ENCODE measurements around the gene OR7D2.

Gene OR7D2

DNA sequence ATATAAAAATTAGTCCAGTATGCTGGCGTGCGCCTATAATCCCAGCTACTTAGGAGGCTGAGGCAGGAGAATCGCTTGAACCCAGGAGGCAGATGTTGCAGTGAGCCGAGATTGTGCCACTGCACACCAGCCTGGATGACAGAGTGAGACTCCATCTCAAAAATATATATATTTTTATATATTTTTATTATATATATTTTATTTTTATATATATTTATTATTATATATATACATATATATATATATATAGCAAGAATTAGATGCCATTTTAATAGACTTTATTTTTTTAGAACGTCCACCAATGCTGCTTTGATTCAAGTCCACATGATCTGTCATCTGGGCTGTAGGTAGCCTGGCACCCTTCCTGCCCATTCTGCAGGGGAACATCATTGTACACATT lies 3.5 kb upstream of the OR7D2 start:
- H3K36me3 ChIP-seq (ENCODE audit: insufficient read depth, low read length), result no peaks in the 10 kb centered on the region

GRCh38 chr19:9183000-9183399 lies 4.2 kb downstream of the OR7D2 start:
- Histone ChIP-seq H3K9me2 (replicated peaks; ENCODE audit: low read depth, low read length) (no peaks in the 10 kb centered on the region), H3K9me3 (ENCODE audit: insufficient read depth, low read depth, low read length) (no peaks in the 10 kb centered on the region), H3F3A (ENCODE audit: low read depth) (no peaks in the 10 kb centered on the region), H3K79me2 (ENCODE audit: insufficient read depth, low read length) (no peaks in the 10 kb centered on the region), H3K9ac (ENCODE audit: low read depth, low read length, poor library complexity, severe bottlenecking) (no peak overlapping the region), H3K27me3 (ENCODE audit: insufficient read depth, low read length, poor library complexity, severe bottlenecking) (no peaks in the 10 kb centered on the region), H3K4me2 (ENCODE audit: low read depth, low read length, poor library complexity, severe bottlenecking) (no peak overlapping the region), H2AFZ (ENCODE audit: low read length) (no peak overlapping the region), H3K4me3 (ENCODE audit: low read length, poor library complexity, severe bottlenecking) (no peak overlapping the region), H4K20me1 (ENCODE audit: insufficient read depth, low read length, poor library complexity, severe bottlenecking) (no peaks in the 10 kb centered on the region), H3K4me1 (ENCODE audit: insufficient read depth, low read length, poor library complexity, severe bottlenecking) (no peaks in the 10 kb centered on the region), H3K36me3 (ENCODE audit: insufficient read depth, low read length) (no peaks in the 10 kb centered on the region)
- TF ChIP-seq CTCF (conservative IDR thresholded peaks at IDR 0.05; ENCODE audit: low read length), result no peak

More for the DNA sequence above, 3.5 kb upstream of the OR7D2 start:
- H3K9ac ChIP-seq (ENCODE audit: low read depth, low read length, poor library complexity, severe bottlenecking), result no peak overlapping the region
- no peaks in the 10 kb centered on the region for H3K4me1 ChIP-seq (ENCODE audit: insufficient read depth, low read length, poor library complexity, severe bottlenecking)
- no peak overlapping the region for H2AFZ ChIP-seq (ENCODE audit: low read length)
- H3K9me2 ChIP-seq (replicated peaks; ENCODE audit: low read depth, low read length), result no peaks in the 10 kb centered on the region
- no peak overlapping the region for H3K4me3 ChIP-seq (ENCODE audit: low read length, poor library complexity, severe bottlenecking)
- H4K20me1 ChIP-seq (ENCODE audit: insufficient read depth, low read length, poor library complexity, severe bottlenecking), result no peaks in the 10 kb centered on the region
- no peaks in the 10 kb centered on the region for H3K27me3 ChIP-seq (ENCODE audit: insufficient read depth, low read length, poor library complexity, severe bottlenecking)
- H3K4me2 ChIP-seq (ENCODE audit: low read depth, low read length, poor library complexity, severe bottlenecking), result no peak overlapping the region
- H3K9me3 ChIP-seq (ENCODE audit: insufficient read depth, low read depth, low read length), result no peaks in the 10 kb centered on the region
- no peaks in the 10 kb centered on the region for H3F3A ChIP-seq (ENCODE audit: low read depth)
- H3K79me2 ChIP-seq (ENCODE audit: insufficient read depth, low read length), result no peaks in the 10 kb centered on the region
- TF ChIP-seq CTCF (conservative IDR thresholded peaks at IDR 0.05; ENCODE audit: low read length) (no peak), EZH2phosphoT487 (IDR thresholded peaks at IDR 0.05; ENCODE audit: borderline replicate concordance) (no peak)

GRCh38 chr19:9187191-9187590 lies 8.4 kb downstream of the OR7D2 start:
- H3K4me2 ChIP-seq (ENCODE audit: low read depth, low read length, poor library complexity, severe bottlenecking), result no peak overlapping the region
- H3K9me3 ChIP-seq (ENCODE audit: insufficient read depth, low read depth, low read length), result no peaks in the 10 kb centered on the region
- no peak overlapping the region for H3K4me3 ChIP-seq (ENCODE audit: low read length, poor library complexity, severe bottlenecking)
- no peak overlapping the region for H2AFZ ChIP-seq (ENCODE audit: low read length)
- no peaks in the 10 kb centered on the region for H3K79me2 ChIP-seq (ENCODE audit: insufficient read depth, low read length)
- H3K36me3 ChIP-seq (ENCODE audit: insufficient read depth, low read length), result no peaks in the 10 kb centered on the region
- TF ChIP-seq EZH2phosphoT487 (IDR thresholded peaks at IDR 0.05; ENCODE audit: borderline replicate concordance) (no peak), CTCF (conservative IDR thresholded peaks at IDR 0.05; ENCODE audit: low read length) (no peak)
- H4K20me1 ChIP-seq (ENCODE audit: insufficient read depth, low read length, poor library complexity, severe bottlenecking), result no peaks in the 10 kb centered on the region
- no peaks in the 10 kb centered on the region for H3K4me1 ChIP-seq (ENCODE audit: insufficient read depth, low read length, poor library complexity, severe bottlenecking)
- no peaks in the 10 kb centered on the region for H3K9me2 ChIP-seq (replicated peaks; ENCODE audit: low read depth, low read length)
- H3K27me3 ChIP-seq (ENCODE audit: insufficient read depth, low read length, poor library complexity, severe bottlenecking), result no peaks in the 10 kb centered on the region
- H3F3A ChIP-seq (ENCODE audit: low read depth), result no peaks in the 10 kb centered on the region
- H3K9ac ChIP-seq (ENCODE audit: low read depth, low read length, poor library complexity, severe bottlenecking), result no peak overlapping the region

Data from Loucy (cell line).